GM12891 (cell line): ENCODE measurements around the gene SPATC1L.

ENCODE experiments used
- DNase-seq: peaks from one replicate; pipeline ENCODE4 v3.0.0; 2011; ENCODE audit warnings: low spot score; ENCODE audit not compliant: insufficient read length
- FAIRE-seq: peaks from 2 replicates; lab custom pipeline; 2011; peaks lifted over from hg19 to GRCh38; lab: Jason Lieb, UNC
- PAX5 ChIP-seq: IDR thresholded peaks from 2 replicates; pipeline ENCODE4 v1.6.1; 2011; ENCODE audit warnings: low read length, moderate library complexity, mild to moderate bottlenecking; ENCODE audit not compliant: insufficient read depth, severe bottlenecking
- POLR2A ChIP-seq: IDR thresholded peaks from 2 replicates; pipeline ENCODE4 v1.6.1; 2011; ENCODE audit warnings: low read depth, low read length, control low read depth
- POLR2AphosphoS5 ChIP-seq: IDR thresholded peaks from 2 replicates; pipeline ENCODE4 v1.6.1; 2011; ENCODE audit warnings: low read depth, low read length, control low read depth
- POU2F2 ChIP-seq: IDR thresholded peaks from 2 replicates; pipeline ENCODE4 v1.6.1; 2011; ENCODE audit warnings: low read depth, mild to moderate bottlenecking, control low read depth, low read length, moderate library complexity
- SPI1 ChIP-seq: IDR thresholded peaks from 2 replicates; pipeline ENCODE4 v1.6.1; 2011; ENCODE audit warnings: low read depth, low read length, control low read depth
- TAF1 ChIP-seq: IDR thresholded peaks from 2 replicates; pipeline ENCODE4 v1.6.1; 2011; ENCODE audit warnings: low read depth, low read length, control low read depth

Gene SPATC1L

GRCh38 chr21:46215436-46216131, 31.3 kb upstream of the SPATC1L start:
- FAIRE-seq, result no peak
- TF ChIP-seq PAX5, result no peak
- no peak for TF ChIP-seq POLR2AphosphoS5
- no peak for TF ChIP-seq POLR2A
- TF ChIP-seq TAF1, result no peak
- TF ChIP-seq POU2F2, result no peak
- TF ChIP-seq SPI1, result no peak
- no peak for DNase-seq

GRCh38 chr21:46214478-46215340, 30.4 kb upstream of the SPATC1L start:
- no peak for FAIRE-seq
- TF ChIP-seq TAF1 (no peak), POLR2AphosphoS5 (no peak), POLR2A (no peak), SPI1 (no peak), PAX5 (no peak), POU2F2 (no peak)
- DNase-seq, result no peak

GRCh38 chr21:46213620-46214286, 29.5 kb upstream of the SPATC1L start:
- no peak for FAIRE-seq
- no peak for DNase-seq
- TF ChIP-seq PAX5, result no peak
- TF ChIP-seq POLR2AphosphoS5, result no peak
- TF ChIP-seq TAF1, result no peak
- no peak for TF ChIP-seq SPI1
- no peak for TF ChIP-seq POLR2A
- no peak for TF ChIP-seq POU2F2

GRCh38 chr21:46212721-46213484, 28.6 kb upstream of the SPATC1L start:
- DNase-seq, result no peak
- FAIRE-seq, result no peak
- TF ChIP-seq SPI1 (no peak), POLR2AphosphoS5 (no peak), POU2F2 (no peak), TAF1 (no peak)

GRCh38 chr21:46211786-46212720, 27.8 kb upstream of the SPATC1L start:
- TF ChIP-seq TAF1, result no peak
- TF ChIP-seq POLR2A, result no peak
- no peak for TF ChIP-seq PAX5
- no peak for TF ChIP-seq SPI1
- no peak for TF ChIP-seq POU2F2
- TF ChIP-seq POLR2AphosphoS5, result no peak
- no peak for DNase-seq
- FAIRE-seq, result no peak

GRCh38 chr21:46211376-46211775, 27.1 kb upstream of the SPATC1L start:
- DNase-seq, result no peak
- TF ChIP-seq POLR2A (no peak), SPI1 (no peak), TAF1 (no peak), POU2F2 (no peak), POLR2AphosphoS5 (no peak), PAX5 (no peak)
- FAIRE-seq, result no peak

- DNase-seq, result no peak
- TF ChIP-seq TAF1 (no peak), POU2F2 (no peak), PAX5 (no peak), POLR2AphosphoS5 (no peak), POLR2A (no peak), SPI1 (no peak)
- FAIRE-seq, result no peak
Observed at GRCh38 chr21:46210378-46211136, 26.3 kb upstream of the SPATC1L start.
